GM18505 (cell line): ENCODE measurements around the gene HIGD1C.
"Not testable (repeated sequence)": the region's sequence is repeated elsewhere in the genome, so short reads cannot be mapped to it uniquely, and the experiment has no call there.

ENCODE experiments used
- ATAC-seq: cut with Tn5 transposase; IDR thresholded peaks from one replicate; pipeline ENCODE4 v1.9.1; 2021; ENCODE audit not compliant: unreplicated experiment
- POLR2A ChIP-seq: IDR thresholded peaks from 4 replicates; pipeline ENCODE4 v1.6.1; 2011; ENCODE audit warnings: borderline replicate concordance; ENCODE audit not compliant: insufficient read depth, insufficient read length; ENCODE audit errors: extremely low read depth

The HIGD1C gene

DNA sequence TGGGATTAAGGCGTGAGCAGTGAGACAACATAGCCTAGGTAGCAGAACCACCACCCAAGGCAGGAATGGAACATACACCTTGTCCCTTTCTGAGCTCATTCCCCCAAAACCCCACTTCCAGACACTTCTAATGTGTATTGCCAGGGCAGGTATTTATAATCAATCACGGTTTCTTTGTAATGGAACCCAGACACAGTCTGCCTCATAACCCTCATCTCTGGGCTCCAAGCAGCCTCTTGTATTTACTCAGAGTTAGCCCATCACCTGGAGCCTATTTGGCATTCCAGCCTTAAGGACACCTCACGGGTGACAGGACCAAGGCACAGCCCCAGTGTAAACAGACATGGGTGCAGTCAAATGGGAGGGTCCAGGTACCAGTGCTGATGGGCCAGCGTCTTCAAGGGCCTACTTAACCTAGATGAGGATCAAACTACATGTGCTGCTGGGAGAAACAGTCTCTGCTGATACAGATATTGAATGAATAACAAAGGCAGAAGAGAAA lies 2.5 kb upstream of the HIGD1C start:
- ATAC-seq: no peak
- no peak for TF ChIP-seq POLR2A

DNA sequence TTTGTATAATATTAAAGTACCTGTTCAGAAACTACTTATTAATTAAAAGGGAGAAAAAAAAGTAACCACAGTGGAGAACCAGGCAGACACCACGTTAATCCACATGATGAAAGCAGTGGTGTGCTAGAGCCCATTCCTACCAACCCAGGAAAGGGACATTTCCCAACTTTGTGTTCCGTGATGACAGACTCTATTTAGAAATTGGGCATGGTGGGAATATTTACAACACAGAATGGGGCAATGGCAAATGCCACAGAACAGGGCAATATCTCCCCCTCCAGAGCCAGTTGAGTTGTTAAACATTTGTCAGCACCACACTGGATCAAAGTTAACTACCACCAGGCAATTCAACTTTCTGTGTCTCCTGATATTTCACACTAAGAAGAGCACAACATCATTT lies 1.2 kb upstream of the HIGD1C start:
- ATAC-seq: no peak
- TF ChIP-seq POLR2A: no peak

DNA sequence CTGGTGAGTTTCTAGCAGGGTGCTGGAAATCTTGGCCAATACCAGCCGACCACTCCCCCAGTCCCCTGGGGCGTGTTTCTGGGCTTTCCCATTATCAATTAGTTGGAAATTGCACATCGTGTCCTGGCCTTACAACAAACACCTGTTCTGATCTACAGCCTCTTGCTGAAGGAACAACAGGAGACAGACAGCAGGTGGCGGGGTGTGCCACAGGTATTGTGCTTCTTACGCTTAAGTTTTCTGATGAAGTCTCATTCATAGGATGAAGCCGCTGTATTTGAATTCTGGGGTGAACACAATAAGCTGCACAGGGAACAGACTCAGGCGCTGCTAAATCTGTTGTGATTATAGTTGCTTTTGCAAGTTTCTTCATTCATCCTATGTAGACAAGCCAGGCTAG lies 703 bp downstream of the HIGD1C start:
- TF ChIP-seq POLR2A: no peak
- no peak for ATAC-seq

DNA sequence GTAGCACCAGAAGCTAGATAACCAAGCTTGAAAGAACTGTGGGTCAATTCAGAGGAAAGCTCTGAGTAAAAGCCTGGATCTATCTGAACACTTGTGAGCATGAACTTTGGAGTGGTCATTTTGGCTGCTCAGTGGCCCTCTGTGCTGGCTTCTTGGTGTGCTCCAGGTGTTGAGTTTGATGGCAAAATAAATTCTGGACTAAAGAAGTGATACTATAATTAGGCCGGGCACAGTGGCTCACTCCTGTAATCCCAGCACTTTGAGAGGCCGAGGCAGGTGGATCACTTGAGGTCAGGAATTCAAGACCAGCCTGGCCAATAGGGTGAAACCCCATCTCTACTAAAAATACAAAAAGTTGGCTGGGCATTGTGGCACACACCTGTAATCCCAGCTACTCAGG lies 2.4 kb downstream of the HIGD1C start:
- ATAC-seq: not testable (repeated sequence)

DNA sequence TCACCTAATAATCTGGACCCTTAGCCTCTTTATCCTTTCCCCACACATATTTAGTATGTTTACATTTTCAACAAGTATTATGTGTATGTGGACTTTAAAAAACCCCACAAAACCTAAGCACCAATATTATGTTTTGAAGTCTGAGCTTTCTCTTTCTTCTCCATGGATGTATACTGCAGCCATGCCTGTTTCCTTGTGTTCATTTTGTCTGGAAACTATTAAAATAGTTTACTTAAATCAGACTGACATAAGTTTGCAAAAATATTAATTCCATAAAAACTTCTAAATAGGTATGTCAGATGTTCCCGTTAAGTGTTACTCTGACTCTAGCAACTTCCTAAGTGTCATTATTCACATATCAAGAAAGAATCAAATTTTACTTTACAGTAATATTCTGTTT lies 2.9 kb downstream of the HIGD1C start:
- no peak for TF ChIP-seq POLR2A
- no peak for ATAC-seq

DNA sequence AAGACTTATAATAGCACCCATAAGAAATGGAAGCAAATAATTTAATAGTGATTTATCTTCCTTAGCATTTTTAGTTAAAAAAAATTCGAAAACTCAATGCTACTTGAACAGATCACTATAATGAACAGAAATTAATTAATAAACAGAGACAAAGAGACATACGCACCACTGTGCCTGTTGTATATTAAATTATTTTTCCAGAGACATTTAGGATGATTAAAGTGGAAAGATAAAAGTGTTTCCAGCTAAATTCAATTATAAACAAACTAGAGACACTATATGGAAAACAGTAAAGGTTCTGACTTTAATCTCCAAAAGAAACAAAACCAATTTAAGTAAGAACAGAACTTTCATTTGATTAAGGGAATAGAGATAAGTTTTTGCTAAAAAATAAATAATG lies 3.4 kb downstream of the HIGD1C start:
- no peak for TF ChIP-seq POLR2A
- ATAC-seq: no peak

DNA sequence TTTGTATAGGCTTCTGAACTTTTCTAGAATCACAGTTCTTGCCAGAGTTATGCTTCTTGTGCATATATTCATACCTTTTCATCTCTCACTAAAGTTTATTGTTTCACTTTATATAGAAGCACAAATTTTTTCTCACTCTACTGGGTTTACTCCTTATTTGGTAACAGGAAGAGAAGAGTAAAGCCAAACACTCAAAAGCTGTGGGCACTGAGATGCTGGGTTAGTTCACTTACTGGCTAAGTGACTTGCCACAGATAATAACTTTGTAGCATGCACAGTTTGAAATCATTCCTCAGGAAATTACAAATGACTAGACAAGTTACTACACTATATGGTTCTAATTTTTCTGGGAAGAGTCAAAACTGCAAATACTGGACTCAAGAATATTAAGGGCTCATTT lies 7.8 kb downstream of the HIGD1C start:
- no peak for TF ChIP-seq POLR2A
- ATAC-seq: no peak

DNA sequence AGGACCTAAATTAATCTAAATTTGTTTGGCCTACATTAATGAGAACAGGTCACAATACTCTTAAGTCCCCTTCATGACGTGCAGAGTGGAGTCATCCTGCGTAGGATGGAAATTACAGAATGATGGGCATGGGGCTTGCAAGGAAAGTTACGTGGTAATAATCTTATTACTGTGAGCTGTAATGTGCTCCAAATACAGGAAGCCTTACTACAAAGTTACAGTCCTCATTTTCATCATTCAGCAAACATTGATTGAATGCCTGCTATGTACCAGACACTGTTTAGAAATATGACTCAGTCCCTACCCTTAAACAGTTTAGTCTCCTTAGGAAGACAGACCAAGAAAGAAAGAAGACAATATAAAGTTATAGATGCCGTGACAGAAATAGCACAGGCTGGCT lies 9.4 kb downstream of the HIGD1C start:
- TF ChIP-seq POLR2A: no peak
- ATAC-seq: no peak

DNA sequence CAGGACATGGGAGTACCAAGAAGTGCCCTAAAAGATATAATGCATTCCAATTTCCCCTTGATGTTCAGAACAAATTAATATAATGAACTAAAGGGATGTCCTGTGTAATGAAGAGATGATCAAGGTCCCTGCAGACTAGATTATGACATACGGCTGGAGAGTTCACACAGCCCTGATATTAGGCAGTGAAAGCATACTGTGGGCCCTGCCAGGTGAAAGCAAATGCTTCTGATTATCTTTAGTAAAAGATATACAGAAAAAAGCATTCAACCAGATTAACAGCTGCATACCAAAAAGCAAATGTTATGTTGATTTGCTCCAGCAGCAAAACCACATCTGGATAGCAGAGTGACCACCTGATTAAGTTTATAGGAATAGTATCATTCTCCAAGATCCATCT lies 12.1 kb downstream of the HIGD1C start:
- TF ChIP-seq POLR2A: no peak
- no peak for ATAC-seq

DNA sequence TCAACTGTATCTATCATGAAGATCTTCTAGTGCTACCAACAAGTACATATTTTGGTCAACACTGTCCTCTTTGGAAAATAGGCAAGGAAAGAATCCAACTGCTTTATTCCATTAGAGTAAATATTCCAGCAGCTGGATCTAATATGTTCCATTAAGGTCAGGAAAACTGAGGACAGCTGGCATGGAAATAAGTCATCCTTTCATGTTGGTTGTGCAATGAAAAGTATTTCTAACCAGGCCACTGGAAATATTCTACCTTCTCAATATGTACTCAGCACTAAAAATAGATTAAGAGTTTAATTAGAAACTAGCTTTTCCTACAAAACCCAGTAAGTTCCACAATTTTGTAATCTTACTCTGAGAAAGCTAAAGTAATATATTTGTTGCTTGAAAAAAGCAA lies 19.6 kb downstream of the HIGD1C start:
- ATAC-seq: no peak
- no peak for TF ChIP-seq POLR2A

DNA sequence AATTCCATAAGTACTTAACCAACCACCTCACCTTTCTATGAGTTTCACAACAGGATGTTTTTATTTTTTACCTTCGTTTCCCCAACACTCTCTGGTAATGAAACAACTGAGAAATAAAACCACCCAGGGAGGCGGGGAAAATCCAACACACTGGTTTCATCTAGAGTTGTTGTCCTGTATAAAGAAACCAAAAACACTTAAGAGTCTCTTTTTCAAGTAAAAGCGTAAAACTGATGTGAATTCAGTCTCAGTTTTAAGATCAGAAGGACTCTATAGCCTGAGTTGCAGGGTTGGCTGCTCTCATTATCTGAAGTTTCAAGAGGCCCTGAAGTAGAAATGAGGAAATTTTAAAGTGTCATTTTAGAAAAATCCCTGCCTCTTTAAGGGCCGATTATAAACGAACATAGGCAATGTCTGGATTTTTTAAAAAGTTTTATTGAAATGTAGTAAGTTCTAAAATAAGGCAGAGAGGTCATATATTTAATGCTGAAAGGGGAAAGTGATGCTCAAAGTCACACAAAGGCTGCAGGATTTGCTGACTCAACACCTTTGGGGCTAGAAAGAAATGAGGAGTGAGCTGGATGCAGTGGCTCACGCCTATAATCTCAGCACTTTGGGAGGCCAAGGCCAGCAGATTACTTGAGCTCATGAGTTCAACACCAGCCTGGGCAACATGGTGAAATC lies 27.2 kb downstream of the HIGD1C start:
- no peak for TF ChIP-seq POLR2A
- no peak for ATAC-seq

DNA sequence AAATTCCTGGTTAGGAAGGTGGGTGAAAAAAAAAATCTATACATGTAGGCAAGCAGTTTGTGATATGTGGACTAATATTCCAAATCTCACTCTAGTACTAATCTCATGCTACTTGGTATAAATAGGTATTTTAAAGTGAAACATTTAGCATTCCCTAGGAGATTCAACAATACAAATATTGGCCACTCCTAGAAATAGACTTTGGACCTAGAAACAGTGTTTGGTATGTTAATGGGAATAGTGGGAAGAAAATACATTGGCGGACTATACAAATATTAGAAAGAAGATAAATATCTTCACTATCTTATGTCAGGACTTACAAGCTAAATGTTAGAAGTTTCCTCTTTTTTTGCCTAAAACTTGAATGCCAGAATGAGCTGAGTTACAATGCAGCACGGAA lies 28.2 kb downstream of the HIGD1C start:
- TF ChIP-seq POLR2A: no peak
- ATAC-seq: no peak

DNA sequence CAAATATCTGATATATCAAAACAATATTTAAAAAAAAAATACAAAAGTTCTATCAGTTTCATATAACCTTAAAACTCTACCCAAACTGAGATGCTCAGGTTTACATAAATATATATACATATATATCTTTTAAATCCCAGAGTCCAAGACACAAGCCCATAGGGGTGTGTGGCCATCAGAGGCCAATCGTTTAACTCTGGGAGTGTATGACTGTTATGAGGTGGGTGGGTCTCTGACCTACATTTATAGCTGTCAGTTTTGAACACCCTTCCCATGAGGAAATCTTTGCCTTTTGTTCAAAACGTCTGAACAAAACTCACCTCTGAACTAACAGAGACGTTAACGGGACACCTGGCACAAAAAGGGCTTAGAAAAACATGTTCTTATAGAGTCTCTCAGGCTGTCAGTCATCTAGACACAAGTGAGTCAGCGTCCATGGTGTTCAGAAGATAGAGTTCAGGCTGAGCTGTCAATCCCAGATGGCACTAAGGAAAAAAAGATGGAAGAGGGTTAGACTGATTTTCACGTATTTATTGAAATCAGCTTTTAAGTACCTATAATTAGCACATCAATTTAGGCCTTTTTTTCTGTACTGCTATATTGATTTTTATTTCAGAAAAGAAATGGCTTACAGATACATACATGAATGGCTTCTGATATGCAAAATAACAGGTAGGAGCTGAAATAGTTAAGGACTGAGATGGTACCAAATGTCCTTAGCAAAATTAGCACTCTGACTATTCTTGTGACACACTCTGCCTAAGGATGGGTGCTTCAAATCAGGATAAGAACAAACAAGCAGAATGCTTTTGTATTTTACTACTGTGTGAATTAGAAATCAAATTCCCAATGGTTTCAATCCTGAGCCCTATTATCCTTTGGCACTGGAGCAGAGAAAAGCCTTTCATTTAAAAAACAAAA lies 29.2 kb downstream of the HIGD1C start:
- TF ChIP-seq POLR2A: no peak
- no peak for ATAC-seq

DNA sequence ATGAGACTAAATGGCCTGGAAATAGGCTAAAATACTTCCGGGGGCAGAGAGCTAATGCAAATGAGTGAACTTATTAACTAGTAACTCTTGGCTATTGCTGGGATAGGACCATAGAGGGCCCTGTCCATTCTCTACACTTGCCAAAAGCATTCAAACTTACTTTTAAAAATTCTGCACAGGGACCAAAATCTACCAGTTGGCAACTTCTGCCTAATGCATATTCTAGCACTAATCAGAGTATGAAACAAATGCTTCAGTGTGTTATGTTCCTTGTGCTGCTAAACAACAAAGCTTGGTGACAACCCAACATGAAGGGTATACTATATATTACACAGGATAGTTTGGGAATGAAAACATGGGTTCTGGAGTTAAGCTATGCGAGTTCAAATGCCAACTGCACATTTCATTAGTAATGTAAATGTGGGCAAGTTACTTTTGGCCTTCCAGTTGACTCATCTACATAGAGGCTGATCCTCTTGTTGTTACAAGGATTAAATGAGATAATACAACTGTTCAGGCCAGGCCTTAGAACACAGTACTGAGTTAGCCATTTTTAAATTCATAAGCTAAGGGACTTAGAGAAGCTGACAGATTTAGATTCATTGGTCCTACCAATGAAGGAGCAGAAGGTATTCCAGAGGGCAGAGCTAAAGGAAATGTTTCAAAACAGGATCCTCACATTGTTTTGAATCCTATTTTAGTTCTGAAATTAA lies 32.4 kb downstream of the HIGD1C start:
- TF ChIP-seq POLR2A: no peak
- no peak for ATAC-seq

DNA sequence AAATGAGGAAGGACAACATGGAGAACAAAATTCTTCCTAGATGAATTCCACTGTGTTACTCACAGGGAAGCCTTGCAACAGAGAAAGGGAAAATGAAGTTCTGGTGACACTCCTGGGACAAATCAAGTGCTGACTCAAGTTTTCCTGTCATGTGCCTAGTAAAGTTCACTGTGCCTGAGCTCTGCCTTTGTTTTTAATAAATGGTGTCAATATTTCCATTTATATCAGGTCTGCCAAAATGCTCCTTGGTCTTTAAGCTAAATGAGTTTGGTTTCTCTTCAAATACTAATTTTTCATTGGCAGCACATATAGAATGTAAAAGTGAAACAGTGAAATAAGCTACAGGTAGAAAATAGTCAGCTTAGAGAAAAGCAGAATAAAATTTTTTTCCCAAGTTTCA lies 33.0 kb downstream of the HIGD1C start:
- ATAC-seq: no peak
- TF ChIP-seq POLR2A: no peak
